ENCODE measurements around the gene SMTNL2.

Gene SMTNL2

DNA sequence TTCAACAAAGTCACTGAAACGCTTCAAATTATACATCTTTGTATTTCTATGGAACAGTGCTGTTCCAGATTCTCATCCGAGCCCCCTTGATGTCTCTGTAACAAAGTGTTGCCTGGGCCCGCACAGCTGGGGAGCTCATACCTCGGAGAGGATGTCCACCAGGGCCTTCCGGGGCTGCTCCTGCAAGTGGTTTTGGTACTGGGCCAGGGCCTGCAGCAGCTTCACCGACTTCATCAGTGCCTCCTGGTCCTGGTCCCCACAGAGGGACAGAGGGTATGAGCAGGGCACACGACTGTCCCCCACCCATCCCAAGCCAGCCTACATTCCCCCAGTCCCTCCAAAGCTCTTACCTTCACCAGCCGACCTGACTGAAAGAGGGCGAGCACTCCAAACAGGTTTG lies 30.7 kb upstream of the SMTNL2 start:
- Histone ChIP-seq H3K4me3 (ENCODE audit: low read depth, low read length) (no peak overlapping the region), H3K36me3 (peaks cover 49% of the 10 kb centered on the region), H3K9me3 (ENCODE audit: severe bottlenecking) (no peaks in the 10 kb centered on the region), H3K27me3 (ENCODE audit: insufficient read depth, low read depth, severe bottlenecking) (no peaks in the 10 kb centered on the region), H3K27ac (no peak overlapping the region)
- TF ChIP-seq, protein P1, sequence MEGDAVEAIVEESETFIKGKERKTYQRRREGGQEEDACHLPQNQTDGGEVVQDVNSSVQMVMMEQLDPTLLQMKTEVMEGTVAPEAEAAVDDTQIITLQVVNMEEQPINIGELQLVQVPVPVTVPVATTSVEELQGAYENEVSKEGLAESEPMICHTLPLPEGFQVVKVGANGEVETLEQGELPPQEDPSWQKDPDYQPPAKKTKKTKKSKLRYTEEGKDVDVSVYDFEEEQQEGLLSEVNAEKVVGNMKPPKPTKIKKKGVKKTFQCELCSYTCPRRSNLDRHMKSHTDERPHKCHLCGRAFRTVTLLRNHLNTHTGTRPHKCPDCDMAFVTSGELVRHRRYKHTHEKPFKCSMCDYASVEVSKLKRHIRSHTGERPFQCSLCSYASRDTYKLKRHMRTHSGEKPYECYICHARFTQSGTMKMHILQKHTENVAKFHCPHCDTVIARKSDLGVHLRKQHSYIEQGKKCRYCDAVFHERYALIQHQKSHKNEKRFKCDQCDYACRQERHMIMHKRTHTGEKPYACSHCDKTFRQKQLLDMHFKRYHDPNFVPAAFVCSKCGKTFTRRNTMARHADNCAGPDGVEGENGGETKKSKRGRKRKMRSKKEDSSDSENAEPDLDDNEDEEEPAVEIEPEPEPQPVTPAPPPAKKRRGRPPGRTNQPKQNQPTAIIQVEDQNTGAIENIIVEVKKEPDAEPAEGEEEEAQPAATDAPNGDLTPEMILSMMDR (IDR thresholded peaks at IDR 0.05; ENCODE audit: low read depth, low read length) = no peak
- DNase-seq = no peak

DNA sequence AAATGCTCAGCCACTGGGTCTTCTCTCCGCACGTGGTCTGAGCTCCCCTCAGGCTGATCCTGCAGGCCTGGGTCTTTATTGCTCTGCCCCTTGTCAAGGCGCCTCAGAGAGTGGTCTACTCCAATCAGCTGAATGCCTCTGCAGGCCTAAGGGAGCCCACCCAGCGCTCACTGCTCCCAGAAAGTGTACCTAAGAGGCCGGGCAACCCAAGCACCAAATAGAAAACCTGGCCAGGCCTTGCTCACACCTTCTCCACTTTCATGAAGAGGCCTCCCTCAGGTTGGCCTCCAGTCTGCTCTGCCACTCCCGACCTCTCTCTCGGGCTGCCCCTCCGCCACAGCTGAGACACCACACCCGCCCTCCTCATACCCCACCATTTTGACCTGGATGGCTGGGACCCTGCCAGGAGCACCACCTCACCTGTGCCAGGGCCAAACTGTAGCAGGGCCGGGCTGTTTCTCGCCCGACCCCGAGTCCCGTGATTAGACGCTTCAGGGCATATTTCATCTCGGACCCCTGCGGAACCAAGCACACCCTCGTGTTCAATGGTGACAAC lies 29.8 kb upstream of the SMTNL2 start:
- Histone ChIP-seq H3K27ac (peak overlapping the region; percentile 92), H3K4me3 (ENCODE audit: low read depth, low read length) (peak overlapping the region; percentile 89), H3K27me3 (ENCODE audit: insufficient read depth, low read depth, severe bottlenecking) (no peaks in the 10 kb centered on the region), H3K36me3 (peaks cover 44% of the 10 kb centered on the region), H3K9me3 (ENCODE audit: severe bottlenecking) (no peaks in the 10 kb centered on the region)
- TF ChIP-seq, protein P1 (IDR thresholded peaks at IDR 0.05; ENCODE audit: low read depth, low read length) = no peak
- DNase-seq = no peak

DNA sequence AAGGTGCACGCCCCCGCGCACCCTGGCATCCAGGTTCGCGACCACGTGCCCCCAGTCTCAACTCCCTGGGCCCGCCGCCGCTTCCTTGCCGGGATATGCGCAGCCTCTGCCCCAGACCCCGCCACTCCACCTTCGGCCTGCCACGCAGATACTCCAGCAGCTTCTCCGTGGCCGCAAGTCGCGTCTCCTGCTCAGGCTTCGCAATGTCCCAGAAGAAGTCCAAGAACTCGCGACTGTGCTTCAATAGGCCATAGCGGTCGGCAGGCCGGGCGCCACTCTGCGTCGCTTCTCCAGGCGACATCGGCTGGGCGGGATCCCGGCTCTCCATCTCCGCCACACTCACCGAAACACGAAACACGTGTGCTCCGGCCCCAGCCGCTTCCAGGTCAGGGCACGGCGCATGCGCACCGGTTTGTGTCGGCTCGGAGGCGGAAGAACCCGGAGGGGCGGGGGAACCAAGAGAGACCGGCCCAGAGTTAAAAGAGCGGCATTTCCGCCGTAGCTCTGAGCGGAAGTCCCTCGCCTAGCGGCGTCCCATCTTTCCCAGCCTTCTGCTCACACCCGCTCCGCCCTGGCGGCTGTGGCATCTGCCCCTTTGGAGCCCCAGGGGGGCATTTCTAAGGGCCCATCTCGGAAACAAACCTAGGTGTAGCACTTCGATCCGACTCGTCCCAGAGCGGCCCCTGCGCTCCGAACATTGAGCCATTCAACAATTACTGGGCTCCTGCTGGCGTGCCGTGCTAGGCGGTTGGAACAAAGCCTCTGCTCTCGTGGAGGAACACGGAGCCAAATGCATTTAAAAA lies 29.1 kb upstream of the SMTNL2 start, which contains the start of gene MYBBP1A:
TSS of gene MYBBP1A (minus strand) at position 388 of the 803 bp plus-strand sequence. CDS start at position 328, 60 bp downstream.
- Histone ChIP-seq H3K27ac (peak within 1 kb of the TSS; percentile 92), H3K4me3 (ENCODE audit: low read depth, low read length) (peak within 1 kb of the TSS; percentile 89), H3K27me3 (ENCODE audit: insufficient read depth, low read depth, severe bottlenecking) (no peaks in the 10 kb centered on the region), H3K9me3 (ENCODE audit: severe bottlenecking) (no peaks in the 10 kb centered on the region), H3K36me3 (peaks cover 39% of the 10 kb centered on the region)
- TF ChIP-seq, protein P1 (IDR thresholded peaks at IDR 0.05; ENCODE audit: low read depth, low read length) = peak; percentile 23; the same call in 1 of the 2 replicates
- DNase-seq = peak; percentile 97

DNA sequence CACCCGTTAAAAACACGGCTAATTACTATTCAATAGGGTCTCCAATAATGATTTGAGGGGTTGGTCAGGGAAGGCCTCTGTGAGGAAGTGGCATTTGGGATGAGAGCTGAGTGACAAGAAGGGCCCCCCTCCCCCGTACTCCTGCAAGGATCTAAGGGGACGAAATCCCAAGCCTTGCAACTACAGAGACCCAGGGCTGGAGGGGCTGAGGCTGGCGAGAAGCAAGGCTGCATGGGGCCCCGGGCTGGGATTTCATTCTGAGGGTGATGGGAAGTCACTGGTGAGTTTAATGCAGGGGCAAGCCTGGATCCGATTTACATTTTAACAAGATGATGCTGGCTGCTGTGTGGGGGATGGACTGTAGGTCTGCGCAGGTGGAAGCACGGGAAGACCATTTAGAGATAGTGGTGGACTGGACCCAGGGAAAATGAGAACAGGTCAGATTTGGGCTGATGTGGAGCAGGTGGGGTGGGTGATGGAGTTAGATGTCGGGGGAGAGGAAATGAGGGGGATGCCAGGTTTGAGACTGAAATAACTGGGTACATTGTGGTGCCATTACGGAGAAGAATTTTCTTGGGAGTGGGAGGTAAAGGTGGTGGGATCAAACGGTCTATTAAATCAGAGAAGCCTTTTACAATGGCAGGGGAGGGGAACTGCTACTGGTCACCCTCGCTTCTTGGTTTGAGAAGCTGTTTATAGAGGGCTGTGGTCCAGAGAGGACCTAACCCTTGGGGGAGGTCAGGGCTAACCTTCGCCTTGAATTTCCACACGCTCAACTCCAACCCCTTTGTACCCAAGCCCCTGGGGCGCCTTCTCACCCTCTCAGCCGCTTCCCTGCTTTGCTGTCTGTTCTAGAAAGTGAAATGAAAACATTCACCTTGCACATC lies 28.2 kb upstream of the SMTNL2 start:
- H3K9me3 ChIP-seq (ENCODE audit: severe bottlenecking) = no peaks in the 10 kb centered on the region
- H3K36me3 ChIP-seq = peaks cover 29% of the 10 kb centered on the region
- H3K27ac ChIP-seq = peak overlapping the region; percentile 92
- peak overlapping the region; percentile 89 for H3K4me3 ChIP-seq (ENCODE audit: low read depth, low read length)
- no peaks in the 10 kb centered on the region for H3K27me3 ChIP-seq (ENCODE audit: insufficient read depth, low read depth, severe bottlenecking)
- TF ChIP-seq, protein P1 (IDR thresholded peaks at IDR 0.05; ENCODE audit: low read depth, low read length) = no peak
- no peak for DNase-seq

DNA sequence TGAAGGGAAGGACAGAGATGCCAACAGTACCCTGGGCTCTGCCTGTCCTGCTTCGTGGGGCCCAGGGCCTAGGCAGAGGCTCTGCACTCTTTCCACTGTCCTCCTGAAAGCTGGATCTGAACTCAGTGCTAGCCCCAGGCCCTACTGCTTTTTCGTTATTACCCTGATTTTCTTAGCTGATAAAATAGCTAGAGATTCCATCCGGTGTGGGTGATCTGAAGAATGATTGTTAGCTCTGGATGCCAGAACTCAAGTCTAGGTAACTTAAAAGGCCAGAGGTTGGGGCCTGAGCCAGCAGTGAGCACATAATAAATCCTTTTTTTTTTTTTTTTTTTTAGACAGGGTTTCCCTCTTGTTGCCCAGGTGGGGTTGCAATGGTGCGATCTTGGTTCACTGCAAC lies 27.3 kb upstream of the SMTNL2 start:
- DNase-seq = no peak
- TF ChIP-seq, protein P1 (IDR thresholded peaks at IDR 0.05; ENCODE audit: low read depth, low read length) = no peak

More for the DNA sequence above, 27.3 kb upstream of the SMTNL2 start:
- H3K9me3 ChIP-seq (ENCODE audit: severe bottlenecking) = no peaks in the 10 kb centered on the region
- no peaks in the 10 kb centered on the region for H3K27me3 ChIP-seq (ENCODE audit: insufficient read depth, low read depth, severe bottlenecking)
- H3K4me3 ChIP-seq (ENCODE audit: low read depth, low read length) = no peak overlapping the region
- H3K27ac ChIP-seq = no peak overlapping the region
- peaks cover 21% of the 10 kb centered on the region for H3K36me3 ChIP-seq

Measured in WERI-Rb-1 (cell line).